SK-N-SH treated with all-trans-retinoic acid at 6 μM for 48 hours (cell line): ENCODE results near the gene KCP.
A peak's percentile ranks its signal among the peaks of the same experiment; 100 is the strongest.

Source experiments
- ATAC-seq: fragments of 200-7000 bp; cut with Tn5 transposase; 3 replicates; pipeline ENCODE4 v1.9.1; 2020; ENCODE audit warnings: mild to moderate bottlenecking, moderate library complexity
- ARNTL ChIP-seq: fragments of 450-650 bp; formaldehyde crosslinking; IDR thresholded peaks from 2 replicates; pipeline ENCODE4 v1.5.0; 2020; ENCODE audit warnings: low read depth, mild to moderate bottlenecking, moderate library complexity, borderline replicate concordance
- BACH2 ChIP-seq: fragments of 250-450 bp; sonication (Bioruptor Pico); IDR thresholded peaks from 2 replicates; pipeline ENCODE4 v1.9.0; 2021; ENCODE audit warnings: mild to moderate bottlenecking, borderline replicate concordance
- CREB5 ChIP-seq: fragments of 250-450 bp; sonication (Bioruptor Pico); IDR thresholded peaks from 2 replicates; pipeline ENCODE4 v1.5.1; 2020; ENCODE audit warnings: low read depth, mild to moderate bottlenecking, moderate library complexity
- CSRNP3 ChIP-seq: fragments of 250-450 bp; sonication (Bioruptor Pico); IDR thresholded peaks from 2 replicates; pipeline ENCODE4 v1.5.1; 2021; ENCODE audit warnings: mild to moderate bottlenecking, moderate library complexity
- ESRRG ChIP-seq: fragments of 250-450 bp; sonication (Bioruptor Pico); IDR thresholded peaks from 2 replicates; pipeline ENCODE4 v1.6.1; 2021; ENCODE audit warnings: mild to moderate bottlenecking
- PATZ1 ChIP-seq: fragments of 250-450 bp; sonication (Bioruptor Pico); IDR thresholded peaks from 2 replicates; pipeline ENCODE4 v1.8.0; 2020; ENCODE audit warnings: mild to moderate bottlenecking, moderate library complexity, borderline replicate concordance
- PPARA ChIP-seq: fragments of 250-450 bp; sonication (Bioruptor Pico); IDR thresholded peaks from 2 replicates; pipeline ENCODE4 v1.5.0; 2020; ENCODE audit warnings: mild to moderate bottlenecking, borderline replicate concordance
- RARB ChIP-seq: fragments of 250-450 bp; sonication (Bioruptor Pico); IDR thresholded peaks from 2 replicates; pipeline ENCODE4 v1.8.0; 2021; ENCODE audit warnings: mild to moderate bottlenecking, moderate library complexity
- SNAI2 ChIP-seq: fragments of 250-450 bp; sonication (Bioruptor Pico); IDR thresholded peaks from 2 replicates; pipeline ENCODE4 v1.5.0; 2020; ENCODE audit warnings: mild to moderate bottlenecking, moderate library complexity
- TCF4 ChIP-seq: fragments of 250-450 bp; sonication (Bioruptor Pico); IDR thresholded peaks from 2 replicates; pipeline ENCODE4 v1.8.0; 2021; ENCODE audit warnings: mild to moderate bottlenecking, moderate library complexity, borderline replicate concordance
- TOX ChIP-seq: fragments of 250-450 bp; sonication (Bioruptor Pico); IDR thresholded peaks from 2 replicates; pipeline ENCODE4 v1.8.0; 2021; ENCODE audit warnings: mild to moderate bottlenecking, moderate library complexity, borderline replicate concordance
- TSHZ2 ChIP-seq: fragments of 250-450 bp; sonication (Bioruptor Pico); IDR thresholded peaks from 2 replicates; pipeline ENCODE4 v1.5.0; 2020; ENCODE audit warnings: mild to moderate bottlenecking, moderate library complexity
- ZC3H10 ChIP-seq: fragments of 250-450 bp; sonication (Bioruptor Pico); IDR thresholded peaks from 2 replicates; pipeline ENCODE4 v1.5.1; 2021; ENCODE audit warnings: mild to moderate bottlenecking, moderate library complexity
- ZFP3 ChIP-seq: fragments of 250-450 bp; sonication (Bioruptor Pico); IDR thresholded peaks from 2 replicates; pipeline ENCODE4 v1.5.0; 2020; ENCODE audit warnings: mild to moderate bottlenecking, moderate library complexity
- ZFP30 ChIP-seq: fragments of 450-650 bp; formaldehyde crosslinking; IDR thresholded peaks from 2 replicates; pipeline ENCODE4 v1.5.0; 2022; ENCODE audit warnings: mild to moderate bottlenecking, moderate library complexity
- ZNF565 ChIP-seq: fragments of 450-650 bp; formaldehyde crosslinking; conservative IDR thresholded peaks from 2 replicates; pipeline ENCODE4 v1.5.0; 2020; ENCODE audit warnings: low read depth, mild to moderate bottlenecking, moderate library complexity
- ZNF70 ChIP-seq: fragments of 450-650 bp; formaldehyde crosslinking; IDR thresholded peaks from 2 replicates; pipeline ENCODE4 v1.5.0; 2020; ENCODE audit warnings: mild to moderate bottlenecking, moderate library complexity
- ZNF8 ChIP-seq: fragments of 450-650 bp; formaldehyde crosslinking; IDR thresholded peaks from 2 replicates; pipeline ENCODE4 v1.5.0; 2020; ENCODE audit warnings: mild to moderate bottlenecking, moderate library complexity

Gene KCP

GRCh38 chr7:128879939-128880746, 30.4 kb downstream of the KCP start:
- ATAC-seq, result peak; percentile 93
- TF ChIP-seq PPARA (CRISPR knock-in tag) (no peak), CREB5 (CRISPR knock-in tag) (no peak), TSHZ2 (CRISPR knock-in tag) (no peak), ZFP30 (CRISPR knock-in tag) (no peak), SNAI2 (CRISPR knock-in tag) (no peak), TCF4 (no peak), TOX (CRISPR knock-in tag) (no peak), CSRNP3 (CRISPR knock-in tag) (no peak)

GRCh38 chr7:128879461-128879938, 31.0 kb downstream of the KCP start:
- ATAC-seq, result no peak
- TF ChIP-seq ESRRG, result no peak
- TF ChIP-seq RARB, result no peak
- TF ChIP-seq PATZ1 (CRISPR knock-in tag), result no peak
- no peak for TF ChIP-seq BACH2 (CRISPR knock-in tag)
- no peak for TF ChIP-seq ZFP3
- TF ChIP-seq ZNF70 (CRISPR knock-in tag), result no peak
- TF ChIP-seq ZFP30 (CRISPR knock-in tag), result no peak
- TF ChIP-seq ARNTL (CRISPR knock-in tag), result no peak
- TF ChIP-seq TSHZ2 (CRISPR knock-in tag), result no peak
- TF ChIP-seq CSRNP3 (CRISPR knock-in tag), result no peak
- TF ChIP-seq PPARA (CRISPR knock-in tag), result no peak
- no peak for TF ChIP-seq ZNF8 (CRISPR knock-in tag)
- TF ChIP-seq TCF4, result no peak
- no peak for TF ChIP-seq ZC3H10 (CRISPR knock-in tag)
- TF ChIP-seq ZNF565 (CRISPR knock-in tag), result no peak
- TF ChIP-seq TOX (CRISPR knock-in tag), result no peak
- no peak for TF ChIP-seq CREB5 (CRISPR knock-in tag)
